OCI-M1 (cell line): ENCODE data around the gene NUF2.
"Not testable (repeated sequence)": the region's sequence is repeated elsewhere in the genome, so short reads cannot be mapped to it uniquely, and the experiment has no call there.

Experiments used
- DNase-seq: peaks from one replicate; lab custom pipeline; 2025; lab: John Stamatoyannopoulos, UW

Gene NUF2

GRCh38 chr1:163335216-163335615 lies 13.5 kb downstream of the NUF2 start:
- peak; percentile 14 for DNase-seq

GRCh38 chr1:163337631-163338030 lies 15.9 kb downstream of the NUF2 start:
- no peak for DNase-seq

GRCh38 chr1:163346326-163346870 lies 24.6 kb downstream of the NUF2 start:
- no peak for DNase-seq

GRCh38 chr1:163347106-163347505 lies 25.4 kb downstream of the NUF2 start:
- no peak for DNase-seq

GRCh38 chr1:163351912-163352311 lies 30.2 kb downstream of the NUF2 start:
- no peak for DNase-seq

- DNase-seq: no peak
Measured at GRCh38 chr1:163357378-163357777, 35.6 kb downstream of the NUF2 start.

GRCh38 chr1:163358172-163358571 lies 36.4 kb downstream of the NUF2 start:
- DNase-seq: not testable (repeated sequence)

GRCh38 chr1:163361123-163361934 lies 39.6 kb downstream of the NUF2 start:
- DNase-seq: peak; percentile 62

GRCh38 chr1:163365186-163365585 lies 43.4 kb downstream of the NUF2 start:
- DNase-seq: no peak

- DNase-seq: no peak
Measured at GRCh38 chr1:163366555-163366954, 44.8 kb downstream of the NUF2 start.

GRCh38 chr1:163367721-163368120 lies 46.0 kb downstream of the NUF2 start:
- DNase-seq: no peak

- DNase-seq: no peak
Measured at GRCh38 chr1:163372576-163372975, 50.8 kb downstream of the NUF2 start.

- DNase-seq: no peak
Measured at GRCh38 chr1:163378554-163378953, 56.8 kb downstream of the NUF2 start.

GRCh38 chr1:163379801-163380200 lies 58.0 kb downstream of the NUF2 start:
- DNase-seq: no peak

- DNase-seq: no peak
Measured at GRCh38 chr1:163381487-163382184, 59.9 kb downstream of the NUF2 start.

GRCh38 chr1:163382395-163382794 lies 60.6 kb downstream of the NUF2 start:
- DNase-seq: no peak

GRCh38 chr1:163387146-163387545 lies 65.4 kb downstream of the NUF2 start:
- no peak for DNase-seq

GRCh38 chr1:163388970-163389369 lies 67.2 kb downstream of the NUF2 start:
- DNase-seq: no peak

GRCh38 chr1:163395790-163396189 lies 74.0 kb downstream of the NUF2 start:
- peak; percentile 29 for DNase-seq

GRCh38 chr1:163397451-163398200 lies 75.9 kb downstream of the NUF2 start:
- no peak for DNase-seq

- no peak for DNase-seq
Measured at GRCh38 chr1:163399001-163399400, 77.2 kb downstream of the NUF2 start.

GRCh38 chr1:163399976-163400601 lies 78.3 kb downstream of the NUF2 start:
- no peak for DNase-seq
